ENCODE measurements around the gene CT55. TPM values are rescaled to one million over a fixed set of nuclear protein-coding genes. Genes with fewer than 3 reads are reported as not detected.

CT55 gene
- total RNA-seq, 1 experiment from 2014 or later = not detected

- H3K27ac Mint-ChIP-seq = no peak overlapping the region
- H3K14ac ChIP-seq (ENCODE audit: insufficient read depth, low read length) = no peak overlapping the region
- H3K23me2 ChIP-seq (ENCODE audit: insufficient read length, low read depth, low read length, poor library complexity, severe bottlenecking) = no peaks in the 10 kb centered on the region
- H3K4ac ChIP-seq (ENCODE audit: low read depth, low read length) = no peak overlapping the region
- no peak overlapping the region for H2AFZ ChIP-seq (ENCODE audit: low read length)
- no peaks in the 10 kb centered on the region; the same call in 1 of the 2 replicates for H3K4me1 ChIP-seq (ENCODE audit: insufficient read depth, low read length)
- H3K23ac ChIP-seq (ENCODE audit: insufficient read length, low read depth, low read length) = no peak overlapping the region
- no peak overlapping the region for H3K56ac ChIP-seq (ENCODE audit: insufficient read length, low read depth, low read length)
- H2BK5ac ChIP-seq (ENCODE audit: insufficient read length, low read length) = no peak overlapping the region
- no peak overlapping the region for H3K27ac ChIP-seq (ENCODE audit: insufficient read length, low read depth, low read length)
- H2BK20ac ChIP-seq (ENCODE audit: low read depth, low read length, poor library complexity, severe bottlenecking) = no peak overlapping the region
- H4K91ac ChIP-seq (ENCODE audit: insufficient read length, low read depth, low read length) = no peak overlapping the region
- TF ChIP-seq CTCF (conservative IDR thresholded peaks at IDR 0.05) = no peak
- H4K8ac ChIP-seq (replicated peaks; ENCODE audit: insufficient read length, low read depth, low read length) = no peak overlapping the region
- H3K79me2 ChIP-seq (ENCODE audit: insufficient read depth, low read length) = no peaks in the 10 kb centered on the region
- no peak overlapping the region for H2BK120ac ChIP-seq (ENCODE audit: low read depth, low read length, poor library complexity, severe bottlenecking)
- no peak overlapping the region for H2AK5ac ChIP-seq (ENCODE audit: insufficient read length, low read length)
- no peaks in the 10 kb centered on the region for H3K27me3 ChIP-seq (ENCODE audit: insufficient read depth, low read length)
- peaks cover 2% of the 10 kb centered on the region for H3K27me3 Mint-ChIP-seq (ENCODE audit: low read depth)
- no peak for DNase-seq
- WGBS (ENCODE audit: extremely low coverage, insufficient read length, low lambda C conversion rate) = no CpG with 5 or more reads among the region's 3 CpGs
- H3K4me2 ChIP-seq (ENCODE audit: insufficient read depth, insufficient read length, low read length) = no peak overlapping the region
- H3T11ph ChIP-seq (ENCODE audit: low read length) = no peak overlapping the region
- H2BK12ac ChIP-seq (ENCODE audit: insufficient read length, low read depth, low read length) = no peak overlapping the region
- H3K9ac ChIP-seq (ENCODE audit: extremely low read depth, insufficient read length, low read length) = no peak overlapping the region
- peaks cover 55 to 61% of the 10 kb centered on the region in 2 experiments for H3K9me3 Mint-ChIP-seq
- no peaks in the 10 kb centered on the region for H3K79me1 ChIP-seq (ENCODE audit: insufficient read depth, low read depth, low read length, poor library complexity, severe bottlenecking)
- H2BK15ac ChIP-seq (ENCODE audit: low read depth, low read length) = no peak overlapping the region
- no peak overlapping the region for H4K5ac ChIP-seq (ENCODE audit: insufficient read length, low read depth, low read length)
- H3K4me1 Mint-ChIP-seq = peaks cover 4 to 6% of the 10 kb centered on the region in 2 experiments
- H4K20me1 ChIP-seq (ENCODE audit: control insufficient read depth, insufficient read depth, insufficient read length) = no peaks in the 10 kb centered on the region
- peaks cover 35% of the 10 kb centered on the region for H3K9me3 ChIP-seq (ENCODE audit: control insufficient read depth, low read depth, low read length)
- H3K4me3 Mint-ChIP-seq = no peak overlapping the region
- no peaks in the 10 kb centered on the region; a peak in 1 of 7 replicates for H3K36me3 Mint-ChIP-seq (ENCODE audit: insufficient read depth in 1 of 3, low read depth in 3 of 3)
- no peak overlapping the region for H3K18ac ChIP-seq (ENCODE audit: insufficient read length, low read depth, low read length)
Measured at GRCh38 chrX:135178636-135179035, 7.4 kb upstream of the CT55 start.
